HFFc6 (cell line): Measurements from ENCODE around the gene CIB2. TPM values are rescaled to one million over a fixed set of nuclear protein-coding genes. Genes with fewer than 3 reads are reported as not detected.
A peak's percentile ranks its signal among the peaks of the same experiment; 100 is the strongest.

Experiments used
- DNase-seq: peaks from one replicate; pipeline ENCODE4 v3.0.0-alpha.2; 2018
- H3K27ac Mint-ChIP-seq: 2 replicates; pipeline ENCODE4 v1.8.0; 2020; ENCODE audit warnings: mild to moderate bottlenecking, mixed read lengths
- H3K27me3 Mint-ChIP-seq: 2 replicates; pipeline ENCODE4 v1.8.0; 2021; ENCODE audit warnings: mild to moderate bottlenecking, moderate library complexity, mixed read lengths; ENCODE audit not compliant: insufficient read depth
- H3K36me3 Mint-ChIP-seq: 2 replicates; pipeline ENCODE4 v1.8.0; 2021; ENCODE audit warnings: low read depth, mixed read lengths
- H3K4me1 Mint-ChIP-seq: 2 replicates; pipeline ENCODE4 v1.8.0; 2020; ENCODE audit warnings: low read depth, mixed read lengths
- H3K4me3 Mint-ChIP-seq: 2 replicates; pipeline ENCODE4 v1.8.0; 2020; ENCODE audit warnings: mild to moderate bottlenecking, moderate library complexity, mixed read lengths
- H3K9me3 Mint-ChIP-seq: 2 replicates; pipeline ENCODE4 v1.8.0; 2020; ENCODE audit warnings: mild to moderate bottlenecking, mixed read lengths
- total RNA-seq, 6 experiments: library from RNA; stranded (reverse); fragmentation: NEBNext Ultra II Directional; extraction: Animal tissue kit (Norgen Biotek cat#: 25700); gene quantifications; 2 replicates in 1 of 6; 3 replicates in 5 of 6; pipeline ENCODE4 v1.2.3, GENCODE V29; 2021
- TF ChIP-seq, protein P1 (sequence below): fragments of 200-600 bp; sonication (generic); IDR thresholded peaks from 2 replicates; pipeline ENCODE4 v1.5.0; 2021; ENCODE audit warnings: antibody characterized with exemption, mild to moderate bottlenecking

CIB2 gene
- total RNA-seq, 6 experiments from 2014 or later = 1.3 to 1.8 (median 1.4) TPM

DNA sequence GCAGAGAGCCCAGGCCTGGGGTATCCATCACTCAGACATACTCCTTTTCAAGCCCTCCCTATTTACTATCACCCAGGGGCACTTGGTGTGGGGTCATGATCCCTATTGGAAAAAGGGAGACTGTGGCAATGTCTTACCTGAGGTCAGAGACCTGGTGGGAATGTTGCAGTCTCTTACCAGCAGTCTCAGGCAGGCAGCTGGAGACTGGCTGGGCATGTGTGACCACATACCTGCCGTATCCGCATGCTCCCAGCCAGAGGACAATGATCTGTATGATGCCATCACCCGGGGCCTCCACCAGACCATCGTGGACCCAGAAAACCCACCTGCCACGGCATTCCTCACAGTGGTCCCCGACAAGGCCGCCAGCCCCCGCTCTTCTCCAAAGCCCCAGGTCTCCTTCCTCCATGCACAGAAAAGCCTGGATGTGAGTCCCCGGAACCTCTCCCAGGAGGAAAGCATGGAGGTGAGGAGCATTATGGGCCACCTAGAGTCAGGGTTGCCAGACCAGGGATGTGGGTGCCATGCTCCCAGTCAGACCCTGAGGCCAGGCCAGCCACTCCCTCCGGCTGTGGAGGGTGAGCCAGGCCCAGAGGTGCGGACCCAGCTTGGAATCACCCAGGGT, 33.0 kb downstream of the CIB2 start:
- TF ChIP-seq, protein P1, sequence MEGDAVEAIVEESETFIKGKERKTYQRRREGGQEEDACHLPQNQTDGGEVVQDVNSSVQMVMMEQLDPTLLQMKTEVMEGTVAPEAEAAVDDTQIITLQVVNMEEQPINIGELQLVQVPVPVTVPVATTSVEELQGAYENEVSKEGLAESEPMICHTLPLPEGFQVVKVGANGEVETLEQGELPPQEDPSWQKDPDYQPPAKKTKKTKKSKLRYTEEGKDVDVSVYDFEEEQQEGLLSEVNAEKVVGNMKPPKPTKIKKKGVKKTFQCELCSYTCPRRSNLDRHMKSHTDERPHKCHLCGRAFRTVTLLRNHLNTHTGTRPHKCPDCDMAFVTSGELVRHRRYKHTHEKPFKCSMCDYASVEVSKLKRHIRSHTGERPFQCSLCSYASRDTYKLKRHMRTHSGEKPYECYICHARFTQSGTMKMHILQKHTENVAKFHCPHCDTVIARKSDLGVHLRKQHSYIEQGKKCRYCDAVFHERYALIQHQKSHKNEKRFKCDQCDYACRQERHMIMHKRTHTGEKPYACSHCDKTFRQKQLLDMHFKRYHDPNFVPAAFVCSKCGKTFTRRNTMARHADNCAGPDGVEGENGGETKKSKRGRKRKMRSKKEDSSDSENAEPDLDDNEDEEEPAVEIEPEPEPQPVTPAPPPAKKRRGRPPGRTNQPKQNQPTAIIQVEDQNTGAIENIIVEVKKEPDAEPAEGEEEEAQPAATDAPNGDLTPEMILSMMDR = no peak
- no peak overlapping the region for H3K27ac Mint-ChIP-seq
- no peaks in the 10 kb centered on the region for H3K36me3 Mint-ChIP-seq
- peaks cover 16% of the 10 kb centered on the region for H3K27me3 Mint-ChIP-seq
- H3K4me1 Mint-ChIP-seq = peaks cover 4% of the 10 kb centered on the region
- no peaks in the 10 kb centered on the region for H3K9me3 Mint-ChIP-seq
- H3K4me3 Mint-ChIP-seq = no peak overlapping the region
- DNase-seq = no peak

DNA sequence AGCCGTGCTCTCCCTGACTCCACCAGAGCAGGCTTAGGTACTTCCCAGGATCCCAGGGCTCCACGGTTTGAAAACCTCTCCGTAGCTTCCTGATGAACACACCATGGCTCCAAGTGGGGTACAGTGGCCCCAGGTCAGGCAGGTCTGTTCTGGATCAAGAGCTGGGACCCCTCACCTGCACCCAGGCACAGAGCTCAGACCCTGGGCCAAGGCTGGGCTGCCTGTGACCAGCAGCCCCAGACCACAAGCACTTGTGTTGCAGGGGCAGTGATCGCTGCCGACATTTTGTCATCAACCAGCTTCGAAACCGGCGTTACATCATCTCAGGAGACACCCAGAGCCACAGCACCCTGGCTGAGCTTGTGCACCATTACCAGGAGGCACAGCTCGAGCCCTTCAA, 33.6 kb downstream of the CIB2 start:
- TF ChIP-seq, protein P1 = no peak
- H3K36me3 Mint-ChIP-seq = no peaks in the 10 kb centered on the region
- no peak overlapping the region for H3K4me3 Mint-ChIP-seq
- H3K27me3 Mint-ChIP-seq = peaks cover 12% of the 10 kb centered on the region
- no peak overlapping the region for H3K27ac Mint-ChIP-seq
- H3K4me1 Mint-ChIP-seq = peaks cover 6% of the 10 kb centered on the region
- no peaks in the 10 kb centered on the region for H3K9me3 Mint-ChIP-seq
- DNase-seq = no peak

DNA sequence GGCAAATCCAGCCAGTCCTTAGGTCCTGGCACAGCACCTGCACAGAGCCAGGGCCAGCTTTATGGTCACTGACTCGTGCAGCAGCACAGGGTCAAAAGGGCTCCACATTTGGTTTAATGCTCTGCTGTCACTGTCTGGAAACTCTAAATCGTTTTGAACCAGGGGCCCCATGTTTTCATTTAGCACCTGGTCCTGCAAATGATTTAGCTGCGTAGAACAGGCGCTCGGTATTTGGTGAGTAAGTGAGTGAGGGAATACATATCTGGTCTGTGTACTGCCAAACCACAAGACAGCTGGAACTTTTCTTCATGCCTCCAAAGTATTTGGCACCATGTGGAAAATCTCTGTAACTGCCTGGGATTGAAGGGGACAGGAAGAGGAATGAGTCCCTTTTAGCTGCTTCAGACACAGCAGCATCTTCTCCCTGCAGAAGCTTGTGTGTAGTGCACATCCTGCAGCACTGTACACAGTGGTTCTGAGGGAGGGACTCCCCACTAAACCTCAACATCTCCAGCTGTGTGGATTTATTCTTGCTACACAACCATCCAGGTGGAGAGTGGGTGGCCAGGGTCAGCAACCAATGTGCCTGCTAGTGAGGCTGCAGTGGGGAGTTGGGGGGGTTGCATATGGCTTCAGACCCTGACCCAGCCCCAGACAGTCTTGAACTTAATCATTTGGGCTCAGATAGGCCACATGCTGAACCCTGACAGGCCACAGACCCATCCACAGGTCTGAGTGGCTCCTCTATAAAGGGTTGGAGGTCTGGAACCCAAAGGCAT, 37.8 kb downstream of the CIB2 start:
- Mint-ChIP-seq H3K4me3 (no peak overlapping the region), H3K36me3 (no peaks in the 10 kb centered on the region), H3K9me3 (no peaks in the 10 kb centered on the region), H3K27ac (no peak overlapping the region), H3K4me1 (peaks cover 6% of the 10 kb centered on the region), H3K27me3 (peaks cover 20% of the 10 kb centered on the region)
- TF ChIP-seq, protein P1 = no peak
- peak; percentile 72 for DNase-seq

DNA sequence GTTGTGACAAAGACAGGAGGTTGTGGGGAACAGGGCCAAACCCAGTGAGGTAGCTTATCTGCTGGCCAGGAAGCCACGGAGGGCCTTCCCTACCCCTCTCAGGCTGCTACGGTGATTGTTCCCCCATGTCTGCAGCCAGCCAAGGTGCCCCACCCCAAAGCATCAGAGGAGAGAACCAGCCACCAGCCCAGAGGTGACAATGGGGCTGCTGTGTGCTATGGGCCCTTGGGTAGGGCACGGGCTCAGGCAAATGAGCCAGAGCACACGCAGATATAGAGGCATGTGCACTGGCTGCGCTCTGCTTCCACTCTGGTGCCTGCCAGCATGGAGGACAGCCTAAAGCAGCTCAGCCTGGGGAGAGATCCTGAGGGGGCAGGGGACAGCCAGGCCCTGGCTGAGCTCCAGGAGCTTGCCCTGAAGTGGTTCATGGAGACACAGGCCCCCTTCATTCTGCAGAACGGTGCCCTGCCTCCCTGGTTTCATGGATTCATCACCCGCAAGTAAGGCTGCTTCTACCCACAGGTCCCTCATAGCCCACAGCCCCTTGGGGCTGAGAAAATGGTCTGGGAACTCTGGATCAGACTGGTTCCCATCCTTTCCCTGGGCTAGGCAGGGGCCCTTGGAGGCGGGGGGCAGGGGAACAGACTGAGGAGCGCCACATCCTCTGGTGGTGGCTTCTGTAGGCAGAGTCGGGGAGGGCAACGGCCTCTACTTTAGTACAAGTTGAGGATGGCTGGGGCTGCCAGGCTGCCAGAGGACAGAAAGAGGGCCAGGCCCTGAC, 38.8 kb downstream of the CIB2 start, which contains the start of gene SH2D7:
Gene SH2D7 (plus strand): TSS at position 301 of the 781 bp plus-strand sequence. CDS start 24 bp downstream, at position 325.
- Mint-ChIP-seq H3K9me3 (no peaks in the 10 kb centered on the region), H3K36me3 (no peaks in the 10 kb centered on the region), H3K27me3 (peaks cover 21% of the 10 kb centered on the region), H3K27ac (no peak within 1 kb of the TSS), H3K4me1 (peaks cover 6% of the 10 kb centered on the region), H3K4me3 (no peak within 1 kb of the TSS)
- DNase-seq = no peak
- TF ChIP-seq, protein P1 = no peak

DNA sequence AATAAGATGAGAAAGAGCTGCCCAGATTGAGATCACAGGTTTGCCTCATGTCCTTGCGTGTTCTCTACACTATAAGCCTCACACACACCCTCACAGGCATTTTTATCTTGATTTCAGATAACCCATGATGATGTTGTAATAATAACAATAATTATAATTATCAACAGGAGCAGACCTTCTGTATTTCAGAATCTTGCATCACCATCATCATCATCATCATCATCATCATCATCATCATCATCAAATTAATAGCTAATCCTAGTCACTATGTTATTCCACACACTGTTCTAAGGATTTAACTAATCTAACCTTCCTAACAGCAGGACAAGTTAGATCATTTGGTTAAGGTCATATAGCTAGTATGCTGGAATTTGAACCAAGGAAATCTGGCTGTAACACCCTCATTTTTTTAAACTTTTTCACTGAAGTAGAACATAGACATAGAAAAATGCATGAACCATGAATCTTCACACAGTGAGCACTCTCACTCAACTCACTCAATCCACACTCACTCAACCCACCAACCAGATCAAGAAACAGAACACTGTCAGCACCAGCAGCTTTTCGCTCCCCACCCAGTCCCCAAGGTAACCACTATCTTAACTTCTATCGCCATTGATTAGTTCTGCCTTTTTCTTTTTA, 40.7 kb downstream of the CIB2 start:
- H3K27ac Mint-ChIP-seq = no peak overlapping the region

More for the DNA sequence above, 40.7 kb downstream of the CIB2 start:
- Mint-ChIP-seq H3K36me3 (no peaks in the 10 kb centered on the region), H3K4me1 (peaks cover 6% of the 10 kb centered on the region), H3K4me3 (no peak overlapping the region), H3K27me3 (peaks cover 21% of the 10 kb centered on the region), H3K9me3 (no peaks in the 10 kb centered on the region)
- TF ChIP-seq, protein P1 = no peak
- no peak for DNase-seq
